GM19025 (cell line): ENCODE measurements around the gene ACOX1.

Experiments used
- ATAC-seq: cut with Tn5 transposase; IDR thresholded peaks from one replicate; pipeline ENCODE4 v1.9.1; 2021; ENCODE audit warnings: mild to moderate bottlenecking, low read depth, moderate library complexity; ENCODE audit not compliant: unreplicated experiment

ACOX1 gene

GRCh38 chr17:75940727-75941441 lies 38.1 kb downstream of the ACOX1 start, which contains the start of gene FBF1:
TSS of gene FBF1 (minus strand) at chr17:75941042. CDS start at chr17:75938149, 2,893 bp downstream.
- ATAC-seq, result peak; percentile 98

DNA sequence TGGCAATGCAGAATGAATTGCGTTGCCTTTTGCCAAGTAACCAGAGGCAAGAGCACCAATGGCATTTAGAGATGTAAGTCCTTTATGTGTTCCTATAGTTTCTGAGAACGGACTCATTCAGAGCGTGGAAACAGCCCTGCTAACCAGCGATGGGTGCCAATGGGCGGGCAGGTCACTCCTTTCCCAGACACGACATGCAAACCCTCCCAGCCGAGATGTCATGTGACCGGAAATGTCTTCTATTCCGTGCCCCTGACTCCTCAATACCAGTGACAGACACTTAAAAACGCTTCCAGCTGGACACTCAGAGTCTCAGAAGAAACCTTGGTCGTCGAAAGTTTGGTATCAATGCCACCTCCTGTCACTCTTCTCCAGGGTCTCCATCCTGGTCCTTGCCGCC lies 41.3 kb downstream of the ACOX1 start:
- no peak for ATAC-seq

DNA sequence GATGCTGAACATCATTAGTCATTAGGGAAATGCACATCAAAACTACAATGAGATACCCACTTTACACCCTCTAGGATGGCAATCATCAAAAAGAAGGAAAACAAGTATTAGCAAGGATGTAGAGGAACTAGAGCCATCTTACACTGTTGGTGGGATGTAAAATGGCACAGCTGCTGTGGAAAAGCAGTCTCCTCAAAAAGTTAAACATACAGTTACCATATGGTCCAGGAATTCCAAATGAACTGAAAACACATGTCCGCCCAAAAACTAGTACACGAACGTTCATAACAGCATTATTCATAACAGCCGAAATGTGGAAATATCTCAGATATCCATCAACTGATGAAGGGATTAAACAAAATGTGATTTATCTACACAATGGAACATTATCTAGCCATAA lies 45.2 kb downstream of the ACOX1 start:
- ATAC-seq, result no peak

DNA sequence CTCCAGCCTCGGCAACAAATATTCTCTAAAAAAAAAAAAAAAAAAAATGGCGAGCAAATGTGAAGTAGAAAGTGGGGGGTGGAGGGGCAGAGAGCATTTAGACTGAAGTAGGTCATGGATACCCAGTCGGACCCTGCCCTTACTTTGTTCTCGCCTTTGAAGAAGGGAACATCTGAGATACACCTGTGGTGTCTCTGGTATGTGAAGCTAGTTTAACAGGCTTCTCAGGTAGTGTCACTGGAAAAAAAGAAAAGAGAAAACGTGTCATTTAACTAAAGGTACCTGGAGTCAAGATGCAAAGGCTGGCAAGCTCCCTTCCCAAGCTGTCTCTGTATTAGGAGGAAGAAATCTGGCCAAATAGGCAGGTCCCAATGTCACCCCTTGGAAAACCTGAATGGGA lies 46.1 kb downstream of the ACOX1 start:
- no peak for ATAC-seq

GRCh38 chr17:75931062-75931461 lies 47.9 kb downstream of the ACOX1 start:
- no peak for ATAC-seq

DNA sequence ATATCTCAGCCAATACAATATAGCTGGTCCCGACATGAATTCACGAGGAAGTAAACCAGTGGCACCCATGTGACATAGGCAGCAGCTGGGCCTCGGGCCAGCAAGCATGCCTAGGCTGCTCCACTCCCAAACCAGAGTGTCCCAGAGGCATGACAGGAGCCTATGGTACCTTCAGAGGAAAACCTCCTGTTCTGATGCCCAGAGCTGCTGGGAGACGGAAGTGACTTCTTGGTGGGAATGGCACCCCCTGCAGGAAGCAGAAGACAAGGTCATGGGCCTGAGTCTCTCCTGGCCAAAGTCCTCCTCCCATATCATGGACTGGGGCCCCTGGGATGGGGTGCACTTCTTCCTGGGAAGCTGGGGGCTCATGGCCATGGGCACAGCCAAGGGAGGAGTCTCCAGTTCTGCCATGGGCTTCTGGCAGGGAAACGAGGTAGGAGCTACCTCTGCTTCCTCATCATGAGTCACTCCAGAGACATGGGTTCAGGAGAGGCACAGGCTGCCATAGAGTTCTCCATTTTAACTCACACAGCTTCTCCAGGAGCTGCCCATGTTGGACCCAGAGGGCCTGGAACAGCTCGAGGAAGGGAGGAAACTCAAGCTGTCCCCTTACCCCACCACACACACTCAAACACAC lies 51.6 kb downstream of the ACOX1 start:
- ATAC-seq, result no peak

GRCh38 chr17:75926456-75926855 lies 52.5 kb downstream of the ACOX1 start:
- no peak for ATAC-seq

- ATAC-seq, result no peak
Measured at GRCh38 chr17:75925912-75926311, 53.1 kb downstream of the ACOX1 start.

DNA sequence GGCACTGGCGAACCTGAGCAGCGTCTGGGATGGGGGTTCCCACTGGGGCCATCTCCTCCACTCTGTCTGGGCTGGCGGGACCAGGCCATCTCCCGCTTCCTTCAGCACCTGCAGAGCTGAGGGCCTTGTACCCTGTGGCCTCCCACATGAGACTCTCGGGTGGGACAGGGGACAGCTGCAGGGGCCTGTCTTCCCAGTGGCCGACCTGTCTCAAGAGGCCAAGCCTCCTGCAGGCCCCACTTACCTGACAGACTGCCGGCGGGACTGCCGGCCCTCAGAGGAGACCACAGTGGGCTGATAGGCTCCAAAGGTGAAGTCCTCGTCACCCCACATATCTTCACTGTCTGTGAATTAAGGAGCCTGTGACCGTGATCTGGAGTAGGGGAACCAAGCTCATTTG lies 53.9 kb downstream of the ACOX1 start:
- ATAC-seq, result no peak

- ATAC-seq, result no peak
Measured at GRCh38 chr17:75922963-75923874, 55.7 kb downstream of the ACOX1 start.

- ATAC-seq, result no peak
Measured at GRCh38 chr17:75922173-75922961, 56.6 kb downstream of the ACOX1 start.

- no peak for ATAC-seq
Measured at GRCh38 chr17:75921596-75921995, 57.4 kb downstream of the ACOX1 start.

- no peak for ATAC-seq
Measured at GRCh38 chr17:75920045-75920560, 58.9 kb downstream of the ACOX1 start.

DNA sequence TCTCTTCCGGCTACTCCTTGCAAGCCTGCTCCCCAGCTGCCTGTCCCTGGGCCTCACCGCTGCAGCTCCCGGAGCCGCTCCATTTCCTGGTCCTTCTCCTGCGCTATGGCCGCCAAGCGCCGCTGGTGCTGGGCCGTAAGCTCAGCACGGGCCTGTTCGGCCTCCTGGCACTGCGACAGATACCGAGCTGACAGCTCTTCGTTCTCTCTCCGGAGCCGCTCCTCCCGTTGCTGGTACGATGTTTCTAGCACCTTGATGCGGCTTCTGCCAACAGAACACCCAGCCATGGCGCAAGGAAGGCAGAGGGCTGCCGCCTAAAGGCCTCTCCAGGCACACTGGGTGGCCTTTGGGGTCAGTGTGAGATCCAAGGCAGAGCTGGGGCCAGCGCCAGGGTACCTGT lies 59.4 kb downstream of the ACOX1 start:
- no peak for ATAC-seq

DNA sequence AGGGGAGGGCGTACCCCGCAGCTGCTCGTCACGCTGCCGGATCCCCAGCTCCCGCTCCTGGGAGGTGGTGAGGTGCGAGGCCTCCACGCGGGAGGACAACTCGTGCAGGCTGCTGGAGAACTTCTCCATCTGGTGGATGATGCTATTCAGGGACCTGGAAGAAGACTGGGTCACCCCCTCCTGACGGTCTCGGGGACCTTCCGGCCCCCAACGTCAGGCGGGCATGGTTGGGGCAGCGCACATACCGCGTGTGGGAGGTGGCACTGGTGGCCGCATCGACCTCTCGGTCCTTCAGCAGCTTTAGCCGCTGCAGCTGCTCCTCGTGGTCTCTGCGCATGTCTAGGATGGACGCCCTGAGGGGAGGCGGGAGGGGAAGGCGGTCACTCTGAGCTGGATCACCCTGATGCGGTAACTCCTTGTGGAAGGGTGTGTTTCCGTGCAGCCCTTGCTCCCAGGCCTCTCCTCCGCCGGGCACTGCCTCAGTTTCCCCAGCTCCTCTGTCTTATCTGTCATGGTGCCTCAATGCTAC lies 61.0 kb downstream of the ACOX1 start:
- ATAC-seq, result no peak

DNA sequence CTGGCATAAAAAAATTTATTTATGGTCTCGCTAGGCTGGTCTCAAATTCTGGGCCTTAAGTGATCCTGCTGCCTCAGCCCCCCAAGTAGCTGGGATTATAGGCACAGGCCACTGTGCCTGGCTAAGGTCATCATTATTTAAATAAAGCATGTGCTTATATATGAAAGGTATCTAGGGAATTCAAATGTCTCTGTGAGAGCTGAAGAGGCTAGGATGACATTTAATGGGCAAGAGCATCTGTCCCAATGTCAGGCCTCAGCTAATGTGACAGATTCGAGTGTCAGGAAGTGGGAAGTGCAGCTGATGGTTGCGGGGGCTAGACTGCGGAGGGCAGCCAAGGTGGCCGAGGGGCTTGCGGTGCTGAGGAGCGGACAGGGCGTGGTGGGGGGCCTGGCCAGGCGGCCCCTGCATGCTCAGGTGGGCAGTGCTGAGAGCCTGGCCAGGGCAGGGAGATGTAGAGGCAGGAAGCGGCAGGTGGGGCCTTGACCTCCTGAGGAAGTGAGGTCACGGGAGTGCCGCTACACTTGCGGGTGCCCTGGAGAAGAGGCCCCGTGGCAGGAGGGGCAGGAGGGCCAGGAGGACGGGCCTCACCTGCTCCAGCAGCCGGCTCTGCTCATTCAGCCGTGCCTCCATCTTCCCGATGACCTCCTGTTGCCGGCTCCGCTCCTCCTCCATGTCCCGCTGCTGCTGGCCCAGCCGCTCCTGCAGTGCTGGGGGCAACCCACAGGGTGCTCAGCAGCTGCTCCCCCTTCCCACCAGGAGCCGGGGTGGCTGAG lies 61.6 kb downstream of the ACOX1 start:
- ATAC-seq, result no peak

DNA sequence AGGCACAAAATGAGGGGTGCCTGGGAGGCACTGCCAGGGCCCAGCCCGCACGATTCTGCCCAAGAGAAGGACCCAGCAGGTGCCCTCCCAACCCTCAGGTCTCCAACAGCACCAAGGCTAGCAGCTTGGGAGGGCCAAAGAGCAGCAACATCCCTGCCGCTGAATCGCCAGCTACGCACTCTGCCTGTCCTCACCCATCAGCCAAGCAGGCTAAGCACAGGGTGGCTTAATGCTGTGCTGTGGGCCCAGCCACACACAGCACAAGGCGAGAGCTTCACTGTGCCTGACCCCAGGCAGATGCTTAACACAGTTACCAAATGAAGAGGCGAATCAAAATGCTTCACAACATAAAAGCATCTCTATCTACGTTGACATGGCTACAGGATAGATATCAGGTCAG lies 63.7 kb downstream of the ACOX1 start:
- ATAC-seq, result no peak

DNA sequence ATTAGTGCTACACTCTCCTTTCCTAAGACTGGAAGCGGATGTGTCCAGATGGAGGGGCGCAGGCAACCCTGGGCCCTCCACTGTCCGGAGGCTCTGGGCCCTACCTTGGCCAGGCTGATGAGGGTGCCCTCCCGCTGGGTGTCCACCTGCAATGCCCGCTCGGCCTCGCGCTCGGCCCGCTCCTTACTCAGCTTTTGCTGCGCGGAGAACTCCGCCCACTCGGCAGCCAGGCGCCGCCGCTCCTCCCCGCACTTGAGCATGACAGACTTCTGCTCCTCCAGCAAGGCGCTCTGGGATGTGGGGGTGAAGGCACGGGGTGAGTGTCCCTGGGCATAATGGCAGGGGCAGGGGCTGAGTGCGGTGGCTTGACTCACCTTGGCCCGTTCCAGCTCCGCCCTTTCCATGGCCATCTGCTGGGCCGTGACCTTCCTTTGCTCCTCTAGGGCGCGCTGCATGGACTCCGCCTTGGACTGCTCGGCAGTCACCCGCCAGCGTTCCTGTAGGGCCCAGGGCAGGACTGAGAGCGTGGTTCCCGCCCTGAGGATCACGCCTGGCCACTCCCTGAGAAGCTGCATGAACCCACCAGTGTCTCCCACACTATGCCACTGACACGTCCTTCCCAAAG lies 64.2 kb downstream of the ACOX1 start:
- no peak for ATAC-seq
